Stimulated activated naive CD8-positive, alpha-beta T cell treated with anti-CD3 and anti-CD28 coated beads, Interleukin-15, Interleukin-2, amounts not matched to agents 100 ng/mL and 50 ng/mL, for 24 hours (primary cell): ENCODE measurements around the gene TBC1D26.
"Not testable (repeated sequence)": the region's sequence is repeated elsewhere in the genome, so short reads cannot be mapped to it uniquely, and the experiment has no call there.

Experiments
- H3K27ac Mint-ChIP-seq: one replicate; pipeline ENCODE4 v1.8.0; 2021; ENCODE audit warnings: mild to moderate bottlenecking, mixed read lengths
- H3K27me3 Mint-ChIP-seq: one replicate; pipeline ENCODE4 v1.8.0; 2021; ENCODE audit warnings: mixed read lengths
- H3K36me3 Mint-ChIP-seq: one replicate; pipeline ENCODE4 v1.8.0; 2021; ENCODE audit warnings: low read depth, mixed read lengths
- H3K4me1 Mint-ChIP-seq: one replicate; pipeline ENCODE4 v1.8.0; 2021; ENCODE audit warnings: low read depth, mixed read lengths
- H3K4me3 Mint-ChIP-seq: one replicate; pipeline ENCODE4 v1.8.0; 2021; ENCODE audit warnings: mild to moderate bottlenecking, mixed read lengths
- H3K9me3 Mint-ChIP-seq: one replicate; pipeline ENCODE4 v1.8.0; 2021; ENCODE audit warnings: mixed read lengths

Gene TBC1D26

DNA sequence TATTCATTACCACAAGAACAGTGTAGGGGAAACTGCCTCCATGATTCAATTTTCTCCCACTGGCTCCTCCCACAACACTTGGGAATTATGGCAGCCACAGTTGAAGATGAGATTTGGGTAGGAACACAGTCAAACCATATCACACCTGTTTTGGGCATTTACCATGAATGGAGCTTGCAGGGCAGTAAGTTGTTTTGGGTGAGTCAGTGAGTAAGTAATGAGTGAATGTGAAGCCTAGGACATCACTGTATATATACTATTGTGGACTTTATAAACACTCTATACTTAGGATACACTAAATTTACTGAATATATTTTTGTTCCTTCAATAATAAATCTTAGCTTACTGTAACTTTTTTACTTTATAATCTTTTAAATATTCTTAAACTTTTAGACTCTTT lies 48.1 kb downstream of the TBC1D26 start:
- peaks cover 54% of the 10 kb centered on the region for H3K27me3 Mint-ChIP-seq
- peaks cover 4% of the 10 kb centered on the region for H3K4me1 Mint-ChIP-seq
- H3K4me3 Mint-ChIP-seq = no peak overlapping the region

DNA sequence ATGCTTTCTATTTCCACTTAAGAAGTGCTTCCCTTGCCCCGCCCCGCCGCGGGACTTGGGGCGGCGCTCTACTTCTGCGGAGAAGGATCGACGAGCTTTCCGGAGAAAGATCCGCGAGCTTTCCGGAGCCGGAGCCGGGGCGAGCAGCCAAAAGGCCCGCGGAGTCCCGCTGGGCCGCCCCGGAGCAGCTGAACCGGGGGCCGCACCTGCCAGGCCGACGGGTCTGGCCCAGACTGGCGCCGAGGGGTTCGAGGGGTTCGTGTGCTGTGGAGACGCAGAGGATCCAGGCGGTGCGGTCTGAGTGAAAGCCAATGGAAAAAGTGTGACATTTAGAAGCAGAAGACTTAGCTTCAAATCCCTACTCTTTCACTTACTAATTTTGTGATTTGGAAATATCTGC lies 50.8 kb downstream of the TBC1D26 start:
- Mint-ChIP-seq H3K4me1 (peaks cover 4% of the 10 kb centered on the region), H3K4me3 (no peak overlapping the region), H3K9me3 (peaks cover 13% of the 10 kb centered on the region), H3K27me3 (peaks cover 52% of the 10 kb centered on the region), H3K27ac (no peak overlapping the region), H3K36me3 (peaks cover 7% of the 10 kb centered on the region)

More for the DNA sequence above, 48.1 kb downstream of the TBC1D26 start:
- Mint-ChIP-seq H3K9me3 (peaks cover 18% of the 10 kb centered on the region), H3K27ac (no peak overlapping the region), H3K36me3 (peaks cover 7% of the 10 kb centered on the region)

DNA sequence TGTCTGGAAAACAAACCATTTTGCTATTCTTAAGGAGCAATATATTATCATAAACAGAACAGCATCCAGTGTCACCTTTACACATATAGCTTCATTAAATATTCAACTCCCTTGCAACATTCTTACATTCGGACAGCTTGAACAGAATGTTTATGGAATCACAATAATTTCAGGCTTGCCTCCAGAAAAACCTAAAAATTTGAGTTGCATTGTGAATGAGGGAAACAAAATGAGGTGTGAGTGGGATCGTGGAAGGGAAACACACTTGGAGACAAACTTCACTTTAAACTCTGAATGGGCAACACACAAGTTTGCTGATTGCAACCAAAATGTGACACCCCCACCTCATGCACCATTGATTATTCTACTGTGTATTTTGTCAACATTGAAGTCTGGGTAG lies 51.4 kb downstream of the TBC1D26 start:
- Mint-ChIP-seq H3K4me3 (no peak overlapping the region), H3K9me3 (peaks cover 9% of the 10 kb centered on the region), H3K4me1 (peaks cover 4% of the 10 kb centered on the region), H3K36me3 (peaks cover 7% of the 10 kb centered on the region), H3K27ac (no peak overlapping the region), H3K27me3 (peaks cover 48% of the 10 kb centered on the region)

DNA sequence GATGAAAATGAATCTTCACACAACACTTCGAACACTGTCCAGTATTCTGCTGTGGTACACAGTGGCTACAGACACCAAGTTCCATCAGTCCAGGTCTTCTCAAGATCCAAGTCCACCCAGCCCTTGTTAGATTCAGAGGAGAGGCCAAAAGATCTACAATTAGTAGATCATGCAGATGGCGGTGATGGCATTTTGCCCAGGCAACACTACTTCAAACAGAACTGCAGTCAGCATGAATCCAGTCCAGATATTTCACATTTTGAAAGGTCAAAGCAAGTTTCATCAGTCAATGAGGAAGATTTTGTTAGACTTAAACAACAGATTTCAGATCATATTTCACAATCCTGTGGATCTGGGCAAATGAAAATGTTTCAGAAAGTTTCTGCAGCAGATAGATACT lies 52.3 kb downstream of the TBC1D26 start:
- H3K27me3 Mint-ChIP-seq = peaks cover 47% of the 10 kb centered on the region
- H3K4me1 Mint-ChIP-seq, H3K27ac Mint-ChIP-seq, H3K4me3 Mint-ChIP-seq, H3K9me3 Mint-ChIP-seq, H3K36me3 Mint-ChIP-seq: not testable (repeated sequence)

DNA sequence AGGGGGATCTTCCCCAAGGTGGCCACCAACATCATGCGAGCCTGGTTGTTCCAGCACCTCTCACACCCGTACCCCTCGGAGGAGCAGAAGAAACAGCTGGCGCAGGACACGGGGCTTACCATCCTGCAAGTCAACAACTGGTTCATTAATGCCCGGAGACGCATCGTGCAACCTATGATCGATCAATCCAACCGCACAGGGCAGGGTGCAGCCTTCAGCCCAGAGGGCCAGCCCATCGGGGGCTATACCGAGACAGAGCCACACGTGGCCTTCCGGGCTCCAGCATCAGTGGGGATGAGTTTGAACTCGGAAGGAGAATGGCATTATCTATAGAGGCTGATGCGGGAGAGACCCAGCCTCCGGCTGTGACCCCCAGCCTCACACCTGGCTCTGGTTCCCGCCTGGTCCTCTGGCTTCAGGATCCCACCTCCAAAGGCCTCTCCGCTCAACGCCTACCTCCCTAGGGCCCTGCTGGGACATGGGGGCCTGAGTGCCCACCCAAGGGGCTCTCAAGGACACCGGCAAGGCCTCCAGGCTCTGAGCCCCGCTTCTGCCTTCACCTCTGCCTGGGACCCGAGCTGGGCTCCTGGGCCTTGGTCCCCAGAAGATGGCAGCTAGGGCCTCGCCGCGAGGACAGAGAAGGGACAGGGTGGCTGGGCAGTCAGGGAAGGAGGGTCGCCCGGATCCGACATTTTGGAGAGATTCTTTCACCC lies 55.4 kb downstream of the TBC1D26 start:
- not testable (repeated sequence) for H3K36me3 Mint-ChIP-seq, H3K27ac Mint-ChIP-seq, H3K4me3 Mint-ChIP-seq, H3K4me1 Mint-ChIP-seq, H3K9me3 Mint-ChIP-seq
- peaks cover 35% of the 10 kb centered on the region for H3K27me3 Mint-ChIP-seq

DNA sequence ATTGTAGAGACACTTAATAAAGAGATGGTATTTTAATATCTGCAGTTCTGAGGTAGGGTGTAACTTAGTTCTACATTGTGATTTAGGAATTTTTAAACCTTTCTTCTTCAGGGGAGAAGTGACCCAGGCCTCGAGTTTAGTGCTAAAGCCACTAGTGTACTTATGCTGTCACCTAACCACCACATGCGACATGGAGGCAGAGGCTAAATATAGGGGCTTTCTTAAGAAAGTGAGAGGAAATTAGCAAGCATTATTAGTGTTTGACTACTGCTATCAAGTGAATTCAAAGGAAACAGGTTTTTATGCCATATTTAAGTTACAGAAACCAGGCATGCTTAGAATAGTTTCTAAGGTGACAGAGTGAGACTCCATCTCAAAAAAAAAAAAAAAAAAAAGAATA lies 56.3 kb downstream of the TBC1D26 start:
- H3K36me3 Mint-ChIP-seq, H3K9me3 Mint-ChIP-seq, H3K4me1 Mint-ChIP-seq, H3K4me3 Mint-ChIP-seq, H3K27ac Mint-ChIP-seq: not testable (repeated sequence)
- peaks cover 30% of the 10 kb centered on the region for H3K27me3 Mint-ChIP-seq
